ENCODE data around the gene SSPN. TPM values are rescaled to one million over a fixed set of nuclear protein-coding genes. Genes with fewer than 3 reads are reported as not detected.

SSPN gene
- total RNA-seq, 1 experiment from 2014 or later, result 0.17 TPM

GRCh38 chr12:26177283-26177682 is 18.1 kb upstream of the SSPN start:
- CTCF ChIA-PET, result no interaction called here
- Histone ChIP-seq H3K79me2 (ENCODE audit: insufficient read depth, low read length) (no peaks in the 10 kb centered on the region), H2AFZ (ENCODE audit: low read depth, low read length, poor library complexity, severe bottlenecking) (no peak overlapping the region), H3K9me2 (ENCODE audit: insufficient read depth) (no peaks in the 10 kb centered on the region), H3K4me1 (ENCODE audit: control insufficient read depth in 1 of 2, insufficient read depth in 2 of 2, low read length in 2 of 2) (no peaks in the 10 kb centered on the region), H3K27ac (ENCODE audit: low read depth, low read length) (no peak overlapping the region), H4K20me1 (ENCODE audit: insufficient read depth) (no peaks in the 10 kb centered on the region), H3K9me3 (ENCODE audit: control insufficient read depth in 1 of 2, insufficient read depth in 1 of 2, low read depth in 1 of 2, low read length in 2 of 2) (no peaks in the 10 kb centered on the region), H3K9ac (ENCODE audit: low read length) (no peak overlapping the region), H3K27me3 (ENCODE audit: insufficient read depth, low read length) (no peaks in the 10 kb centered on the region), H3K36me3 (ENCODE audit: control insufficient read depth in 1 of 2, insufficient read depth in 2 of 2, low read length in 2 of 2) (no peaks in the 10 kb centered on the region), H3K4me3 (replicated peaks in 1 of 2; ENCODE audit: low read depth in 1 of 2, low read length in 2 of 2) (no peak overlapping the region), H3K4me2 (ENCODE audit: low read length) (no peak overlapping the region)
- RAD21 ChIA-PET (ENCODE audit: low non-redundant PET in 1 of 2, low total read pairs in 2 of 2, uncharacterized antibody in 2 of 2, unreplicated experiment in 2 of 2), result no interaction called here
- TF ChIP-seq JUND (IDR thresholded peaks at IDR 0.05), result no peak
- no peak for TF ChIP-seq TCF7L2 (IDR thresholded peaks at IDR 0.05; ENCODE audit: borderline replicate concordance, extremely low read depth, insufficient read depth, insufficient read length)
- TF ChIP-seq EGR1 (IDR thresholded peaks at IDR 0.05; ENCODE audit: low read depth), result no peak
- no peak for TF ChIP-seq CEBPB (IDR thresholded peaks at IDR 0.05; ENCODE audit: low read depth)
- TF ChIP-seq ZBTB33 (IDR thresholded peaks at IDR 0.05; ENCODE audit: extremely low read depth, insufficient replicate concordance, low read length), result no peak
- TF ChIP-seq ATF3 (IDR thresholded peaks at IDR 0.05), result no peak
- TF ChIP-seq CBX3 (IDR thresholded peaks at IDR 0.05; ENCODE audit: low read depth), result no peak
- no peak for TF ChIP-seq POLR2AphosphoS5 (IDR thresholded peaks at IDR 0.05; ENCODE audit: low read depth, low read length)
- TF ChIP-seq MAX (IDR thresholded peaks at IDR 0.05), result no peak
- TF ChIP-seq EZH2phosphoT487 (IDR thresholded peaks at IDR 0.05; ENCODE audit: borderline replicate concordance), result no peak
- no TSS peak for BruUV-seq (replicated peaks)
- ATAC-seq, result no peak
- intact Hi-C loops (cut with micrococcal nuclease), result no loop called here
- no peak for DNase-seq (ENCODE audit: low read depth, low spot score)
- POLR2A ChIA-PET, result no interaction called here

Data from HCT116 (cell line).